ENCODE data around the gene BCL11B. TPM values are rescaled to one million over a fixed set of nuclear protein-coding genes. Genes with fewer than 3 reads are reported as not detected.

The BCL11B gene
- 0.43 TPM for total RNA-seq

GRCh38 chr14:99271951-99272631 is at the start of gene BCL11B:
TSS of gene BCL11B (minus strand) at chr14:99272197. CDS start at chr14:99271218, 979 bp downstream.
- ATAC-seq (peak; percentile 55), DNase-seq (ENCODE audit: low spot score) (no peak)

- ATAC-seq: no peak
- no peak for DNase-seq (ENCODE audit: low spot score)
These were observed 49.4 kb upstream of the BCL11B start for GRCh38 chr14:99321236-99321925.

GRCh38 chr14:99320621-99321235 is 48.7 kb upstream of the BCL11B start:
- ATAC-seq (no peak), DNase-seq (ENCODE audit: low spot score) (no peak)

GRCh38 chr14:99320105-99320572 is 48.1 kb upstream of the BCL11B start:
- DNase-seq (ENCODE audit: low spot score) (no peak), ATAC-seq (peak; percentile 25)

GRCh38 chr14:99318959-99319295 is 46.9 kb upstream of the BCL11B start:
- DNase-seq (ENCODE audit: low spot score): no peak
- ATAC-seq: no peak

GRCh38 chr14:99318091-99318958 is 46.3 kb upstream of the BCL11B start:
- peak; percentile 22 for ATAC-seq
- DNase-seq (ENCODE audit: low spot score): no peak

- no peak for DNase-seq (ENCODE audit: low spot score)
- ATAC-seq: peak; percentile 1
These were observed 45.5 kb upstream of the BCL11B start for GRCh38 chr14:99317231-99318090.

GRCh38 chr14:99316281-99317163 is 44.5 kb upstream of the BCL11B start:
- DNase-seq (ENCODE audit: low spot score) (peak; percentile 84), ATAC-seq (peak; percentile 89)

GRCh38 chr14:99315197-99315596 is 43.2 kb upstream of the BCL11B start:
- ATAC-seq (no peak), DNase-seq (ENCODE audit: low spot score) (no peak)

- no peak for DNase-seq (ENCODE audit: low spot score)
- ATAC-seq: no peak
These were observed 42.6 kb upstream of the BCL11B start for GRCh38 chr14:99314623-99315022.

GRCh38 chr14:99313234-99313633 is 41.2 kb upstream of the BCL11B start:
- ATAC-seq (no peak), DNase-seq (ENCODE audit: low spot score) (no peak)

GRCh38 chr14:99312106-99312505 is 40.1 kb upstream of the BCL11B start:
- ATAC-seq: no peak

GRCh38 chr14:99309220-99309766 is 37.3 kb upstream of the BCL11B start:
- DNase-seq (ENCODE audit: low spot score) (no peak), ATAC-seq (no peak)

More at GRCh38 chr14:99312106-99312505, 40.1 kb upstream of the BCL11B start:
- DNase-seq (ENCODE audit: low spot score): no peak

GRCh38 chr14:99304208-99304607 is 32.2 kb upstream of the BCL11B start:
- DNase-seq (ENCODE audit: low spot score) (no peak), ATAC-seq (no peak)

- no peak for DNase-seq (ENCODE audit: low spot score)
- ATAC-seq: no peak
These were observed 28.2 kb upstream of the BCL11B start for GRCh38 chr14:99300190-99300589.

GRCh38 chr14:99296517-99296916 is 24.5 kb upstream of the BCL11B start:
- ATAC-seq (no peak), DNase-seq (ENCODE audit: low spot score) (no peak)

- ATAC-seq: no peak
- no peak for DNase-seq (ENCODE audit: low spot score)
These were observed 17.6 kb upstream of the BCL11B start for GRCh38 chr14:99289394-99290189.

GRCh38 chr14:99288948-99289347 is 17.0 kb upstream of the BCL11B start:
- DNase-seq (ENCODE audit: low spot score) (no peak), ATAC-seq (no peak)

Data from left lobe of liver (tissue), 2 donors.